Measurements from ENCODE around the gene ZWILCH.
"Not testable (repeated sequence)": the region's sequence is repeated elsewhere in the genome, so short reads cannot be mapped to it uniquely, and the experiment has no call there.

The ZWILCH gene

DNA sequence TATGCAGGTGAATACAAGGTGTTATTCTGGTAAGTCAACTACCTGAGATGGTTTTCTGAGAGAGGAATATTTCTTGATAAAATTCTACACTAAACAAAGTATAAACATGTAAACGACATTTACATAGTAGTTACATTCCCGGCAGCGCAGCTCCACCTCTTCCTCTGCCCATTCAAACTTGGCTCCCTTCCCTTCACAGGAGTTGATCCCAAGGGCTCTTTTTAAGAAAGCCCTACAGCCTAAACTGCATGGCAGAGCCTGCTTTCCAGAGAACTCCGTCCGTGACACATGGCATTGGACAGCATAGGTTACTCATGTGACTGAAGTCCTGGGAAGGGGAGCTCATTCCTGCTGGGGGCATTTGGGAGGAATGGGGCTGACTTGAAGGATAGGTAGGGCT lies 82.6 kb downstream of the ZWILCH start:
- no peak for DNase-seq (ENCODE audit: low spot score)
- POLR2A ChIA-PET (ENCODE audit: low non-redundant PET) = no interaction called here
- TF ChIP-seq CTCF (conservative IDR thresholded peaks at IDR 0.05; ENCODE audit: low read depth) = no peak
- CTCF ChIA-PET = interaction anchor here (0.7 kb wide), 1 partner anchor 31 kb away, joined by 3 read pairs; no protein-coding TSS in a partner anchor
- H3K27ac ChIP-seq = no peak overlapping the region

DNA sequence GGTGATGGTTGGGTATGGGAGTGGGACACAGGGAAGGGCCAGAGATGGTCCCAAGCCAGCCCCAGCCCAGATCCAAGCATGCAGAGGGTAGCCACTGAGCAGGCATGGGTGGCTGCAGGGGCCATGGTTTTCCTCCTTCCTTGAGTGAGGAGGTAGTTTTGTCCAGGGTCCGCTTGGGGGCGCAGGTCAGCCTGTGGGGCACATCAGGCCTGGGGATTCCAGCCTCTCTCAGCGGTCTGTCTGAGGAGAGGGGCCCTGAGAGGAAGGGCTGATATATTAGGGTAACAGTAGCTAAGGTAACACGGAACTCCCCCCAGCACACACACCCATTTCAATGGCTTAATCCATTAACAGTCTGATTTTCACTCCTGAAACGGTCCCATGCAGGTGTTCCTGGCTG lies 83.4 kb downstream of the ZWILCH start:
- no peak for TF ChIP-seq CTCF (conservative IDR thresholded peaks at IDR 0.05; ENCODE audit: low read depth)
- no peak for DNase-seq (ENCODE audit: low spot score)
- POLR2A ChIA-PET (ENCODE audit: low non-redundant PET) = no interaction called here
- CTCF ChIA-PET = interaction anchor here (0.6 to 1.2 kb wide), 2 partner anchors 108 to 263 kb away, joined by 3 to 4 read pairs; no protein-coding TSS in a partner anchor
- H3K27ac ChIP-seq = no peak overlapping the region

DNA sequence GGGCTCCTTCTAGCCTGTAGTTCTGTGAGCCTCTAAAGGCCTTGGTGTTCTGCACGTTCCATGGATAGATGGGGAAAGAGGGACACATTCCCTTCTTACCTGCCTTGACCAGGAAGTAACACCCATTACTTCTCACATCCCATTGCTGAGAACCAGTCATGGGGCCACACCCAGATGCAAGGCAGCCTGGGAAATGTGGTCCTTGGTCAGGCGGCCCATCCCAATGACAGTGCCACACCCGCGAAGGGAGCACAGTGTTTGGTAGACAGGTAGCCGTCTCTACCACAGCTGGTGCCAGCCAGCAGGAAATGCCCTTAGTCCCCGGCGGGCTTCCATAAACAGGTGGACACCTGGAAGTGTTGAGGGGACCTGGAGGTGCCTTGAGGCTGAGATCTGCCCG lies 83.8 kb downstream of the ZWILCH start:
- DNase-seq (ENCODE audit: low spot score) = no peak
- no peak overlapping the region for H3K27ac ChIP-seq
- CTCF ChIA-PET = interaction anchor here (0.6 to 1.2 kb wide), 2 partner anchors 108 to 263 kb away, joined by 3 to 4 read pairs; no protein-coding TSS in a partner anchor
- POLR2A ChIA-PET (ENCODE audit: low non-redundant PET) = no interaction called here
- no peak for TF ChIP-seq CTCF (conservative IDR thresholded peaks at IDR 0.05; ENCODE audit: low read depth)

- CTCF ChIA-PET = interaction anchor here (0.6 to 1.8 kb wide), 3 partner anchors 95 to 262 kb away, joined by 3 to 4 read pairs (median 4); no protein-coding TSS in a partner anchor
- H3K27ac ChIP-seq; POLR2A ChIA-PET (ENCODE audit: low non-redundant PET); DNase-seq (ENCODE audit: low spot score): not testable (repeated sequence)
These were observed 84.3 kb downstream of the ZWILCH start for GRCh38 chr15:66589429-66589828.

DNA sequence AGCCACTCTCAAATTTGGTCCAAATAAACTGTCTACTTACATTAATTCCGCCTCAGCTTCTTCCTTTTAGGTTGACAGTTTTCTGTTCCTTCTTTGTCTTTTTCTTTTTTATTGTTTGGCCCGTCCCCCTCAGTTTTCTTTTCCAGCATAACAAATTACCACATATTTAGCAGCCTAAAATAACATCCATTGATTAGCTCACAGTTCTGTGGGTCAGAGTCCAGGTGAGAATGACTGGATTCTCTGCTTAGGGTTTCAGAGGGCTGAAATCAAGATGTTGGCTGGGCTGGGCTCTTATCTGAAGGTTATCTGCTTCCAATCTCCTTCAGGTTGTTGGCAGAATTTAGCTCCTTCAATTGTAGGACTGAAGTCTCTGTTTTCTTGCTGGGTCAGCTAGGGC lies 85.3 kb downstream of the ZWILCH start:
- CTCF ChIA-PET = interaction anchor here (0.8 to 1.8 kb wide), 3 partner anchors 9 to 94 kb away, joined by 3 to 4 read pairs (median 3); no protein-coding TSS in a partner anchor
- no peak overlapping the region for H3K27ac ChIP-seq
- POLR2A ChIA-PET (ENCODE audit: low non-redundant PET) = no interaction called here
- DNase-seq (ENCODE audit: low spot score) = no peak
- no peak for TF ChIP-seq CTCF (conservative IDR thresholded peaks at IDR 0.05; ENCODE audit: low read depth)

- TF ChIP-seq CTCF (conservative IDR thresholded peaks at IDR 0.05; ENCODE audit: low read depth) = no peak
- H3K27ac ChIP-seq = no peak overlapping the region
- DNase-seq (ENCODE audit: low spot score) = no peak
- ChIA-PET POLR2A (ENCODE audit: low non-redundant PET) (no interaction called here), CTCF (interaction anchor here (0.6 to 1.8 kb wide), 3 partner anchors 93 to 990 kb away, joined by 3 to 5 read pairs (median 4); no protein-coding TSS in a partner anchor)
These were observed 86.3 kb downstream of the ZWILCH start for GRCh38 chr15:66591322-66591862.

DNA sequence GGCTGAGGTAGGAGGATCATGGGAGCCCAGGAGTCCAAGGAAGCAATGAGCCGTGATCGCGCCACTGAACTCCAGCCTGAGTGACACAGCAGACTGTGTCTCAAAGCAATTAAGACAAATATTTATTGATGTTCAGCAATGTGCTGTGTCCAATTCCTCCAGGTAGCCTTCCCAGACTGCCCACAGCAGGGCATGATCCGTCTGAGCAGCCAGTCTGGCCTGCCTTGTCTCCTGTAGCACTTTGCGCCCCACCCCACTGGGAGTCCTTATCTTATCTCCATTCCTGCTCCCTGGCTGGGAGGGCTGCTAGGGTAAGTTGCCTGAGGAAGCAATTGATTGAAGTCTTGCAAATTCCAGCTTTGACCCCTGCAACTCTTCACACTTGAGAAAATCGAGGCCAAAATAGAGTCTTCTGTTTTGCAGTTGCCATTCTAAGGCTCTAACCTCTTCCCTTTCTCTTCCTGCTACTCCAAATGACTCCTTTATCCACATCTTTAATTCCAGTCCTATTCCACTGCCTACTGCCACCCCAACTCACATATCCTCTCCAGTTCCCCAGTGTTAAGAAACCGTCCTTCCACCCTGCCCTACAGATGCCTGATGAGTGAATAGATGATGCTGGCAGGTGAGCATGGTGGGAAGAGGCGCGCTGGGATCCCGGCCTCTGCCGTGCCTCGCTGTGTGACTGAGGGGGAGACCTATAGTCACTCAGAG lies 87.5 kb downstream of the ZWILCH start:
- CTCF ChIA-PET = no interaction called here
- no peak overlapping the region for H3K27ac ChIP-seq
- POLR2A ChIA-PET (ENCODE audit: low non-redundant PET) = no interaction called here
- TF ChIP-seq CTCF (conservative IDR thresholded peaks at IDR 0.05; ENCODE audit: low read depth) = no peak
- DNase-seq (ENCODE audit: low spot score) = no peak
